Head of caudate nucleus (tissue), 42 donors: ENCODE data around the gene RBM25.
"Not testable (repeated sequence)": the region's sequence is repeated elsewhere in the genome, so short reads cannot be mapped to it uniquely, and the experiment has no call there.

Source experiments
- DNase-seq, 42 donors: peaks; one replicate each; pipeline versions ENCODE4 v3.0.0 to v3.0.0-alpha.2; 2020 to 2021; ENCODE audit warnings: mixed read lengths in 7 of 42
- intact Hi-C: fragments of 100-400 bp; cut with DNase I; formaldehyde crosslinking; loops from one replicate; pipeline ENCODE4 v1.15.0; 2022

Gene RBM25

DNA sequence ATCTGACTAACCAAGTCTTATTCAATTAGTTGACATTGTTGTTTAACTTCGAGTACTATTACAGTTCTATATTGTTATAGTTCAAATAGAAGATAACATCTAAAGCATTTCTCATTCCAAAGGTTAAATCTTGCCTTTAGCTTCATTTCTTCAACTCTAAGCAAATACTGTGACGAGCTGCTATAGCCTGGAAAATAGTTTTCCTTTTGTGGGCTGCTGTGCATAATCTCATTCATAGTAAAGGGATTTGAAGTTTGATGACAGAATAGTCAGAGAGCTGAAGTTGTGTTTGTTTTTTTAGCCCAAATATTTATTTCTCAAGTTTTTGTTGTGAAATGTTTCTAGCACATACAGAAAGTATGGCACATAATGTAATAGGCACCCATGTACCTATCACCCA, 91.4 kb downstream of the RBM25 start:
- intact Hi-C loops: no loop called here
- DNase-seq: no peak

- intact Hi-C loops: no loop called here
- DNase-seq: no peak
These were observed 94.9 kb downstream of the RBM25 start for GRCh38 chr14:73153272-73153671.

- intact Hi-C loops: no loop called here
- DNase-seq: peak in 35 of 42 donors; percentile 16 to 73 (median 45)
These were observed 103.9 kb downstream of the RBM25 start for GRCh38 chr14:73162251-73162650.

GRCh38 chr14:73166399-73166798, 108.1 kb downstream of the RBM25 start:
- intact Hi-C loops: no loop called here
- DNase-seq: no peak

- intact Hi-C loops: no loop called here
- no peak for DNase-seq
These were observed 109.4 kb downstream of the RBM25 start for GRCh38 chr14:73167727-73168126.

DNA sequence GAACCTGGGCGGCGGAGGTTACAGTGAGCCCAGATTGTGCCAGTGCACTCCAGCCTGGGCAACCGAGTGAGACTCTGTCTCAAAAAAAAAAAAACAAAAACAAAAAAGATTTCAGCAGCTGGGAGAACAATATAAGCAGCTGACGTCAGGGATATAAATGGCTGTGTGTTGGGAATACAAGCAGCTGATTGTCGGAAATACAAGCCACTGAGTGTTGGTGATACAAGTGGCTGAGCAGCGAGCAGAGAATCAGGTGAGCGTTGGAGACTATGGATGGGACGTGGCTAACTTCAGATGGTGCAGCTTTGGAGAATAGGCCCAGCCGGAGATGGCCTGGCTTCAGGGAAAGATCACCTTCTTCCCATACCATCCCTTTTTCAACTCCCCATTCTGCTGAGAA, 109.9 kb downstream of the RBM25 start:
- intact Hi-C loops: no loop called here
- peak in 41 of 42 donors; percentile 14 to 85 (median 66) for DNase-seq

GRCh38 chr14:73168691-73169090, 110.4 kb downstream of the RBM25 start:
- intact Hi-C loops: no loop called here
- DNase-seq: peak in 41 of 42 donors; percentile 12 to 82 (median 50)

- intact Hi-C loops: not testable (repeated sequence)
- peak in 2 of 42 donors; percentile 12 to 47 for DNase-seq
These were observed 111.5 kb downstream of the RBM25 start for GRCh38 chr14:73169855-73170254.

- no peak for DNase-seq
- intact Hi-C loops: no loop called here
These were observed 112.4 kb downstream of the RBM25 start for GRCh38 chr14:73170686-73171085.

GRCh38 chr14:73172500-73172899, 114.2 kb downstream of the RBM25 start:
- intact Hi-C loops: loop anchor here (2.0 kb wide), 1 partner anchor 300 kb away; no protein-coding TSS in a partner anchor
- no peak for DNase-seq

DNA sequence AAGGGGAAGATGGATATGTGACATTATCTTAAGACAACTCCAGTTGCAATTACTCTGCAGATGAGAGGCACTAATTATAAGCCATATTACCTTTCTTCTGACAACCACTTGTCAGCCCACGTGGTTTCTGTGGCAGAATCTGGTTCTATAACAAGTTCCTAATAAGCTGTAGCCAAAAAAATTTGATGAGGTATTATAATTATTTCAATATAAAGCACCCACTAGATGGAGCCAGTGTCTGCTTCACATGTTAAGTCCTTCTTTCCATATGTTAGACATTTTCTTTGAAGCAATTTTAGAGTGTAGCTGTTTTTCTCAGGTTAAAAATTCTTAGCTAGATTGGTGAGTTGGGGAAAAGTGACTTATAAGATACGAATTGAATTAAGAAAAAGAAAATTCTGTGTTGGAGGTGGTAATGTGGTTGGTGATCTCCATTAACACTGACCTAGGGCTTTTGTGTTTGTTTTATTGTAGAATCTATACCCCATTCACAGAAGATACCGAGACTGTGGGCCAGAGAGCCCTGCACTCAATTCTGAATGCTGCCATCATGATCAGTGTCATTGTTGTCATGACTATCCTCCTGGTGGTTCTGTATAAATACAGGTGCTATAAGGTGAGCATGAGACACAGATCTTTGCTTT, 114.9 kb downstream of the RBM25 start:
- intact Hi-C loops: loop anchor here (2.0 kb wide), 1 partner anchor 300 kb away; no protein-coding TSS in a partner anchor
- peak in 13 of 42 donors; percentile 15 to 65 (median 34) for DNase-seq
